HT1080 (cell line): ENCODE results near the gene TSNAXIP1. TPM values are rescaled to one million over a fixed set of nuclear protein-coding genes. Genes with fewer than 3 reads are reported as not detected.
"Not testable (repeated sequence)": the region's sequence is repeated elsewhere in the genome, so short reads cannot be mapped to it uniquely, and the experiment has no call there.

ENCODE experiments used
- DNase-seq: peaks from one replicate; pipeline ENCODE4 v3.0.0-alpha.2; 2015; ENCODE audit warnings: low read depth
- small RNA-seq: library from RNA; depleted of rRNA; stranded (forward); fragments of <200 nt; gene quantifications from one replicate; pipeline ENCODE3, GENCODE V24; 2014
- total RNA-seq: library from RNA; depleted of rRNA; stranded (reverse); fragments of >200 nt; shearing (Covaris generic); gene quantifications from 2 replicates; pipeline ENCODE4 v1.2.3, GENCODE V29; 2014; rRNA removed

The TSNAXIP1 gene
- total RNA-seq, 1 experiment from 2014 or later, result 0.18 TPM

DNA sequence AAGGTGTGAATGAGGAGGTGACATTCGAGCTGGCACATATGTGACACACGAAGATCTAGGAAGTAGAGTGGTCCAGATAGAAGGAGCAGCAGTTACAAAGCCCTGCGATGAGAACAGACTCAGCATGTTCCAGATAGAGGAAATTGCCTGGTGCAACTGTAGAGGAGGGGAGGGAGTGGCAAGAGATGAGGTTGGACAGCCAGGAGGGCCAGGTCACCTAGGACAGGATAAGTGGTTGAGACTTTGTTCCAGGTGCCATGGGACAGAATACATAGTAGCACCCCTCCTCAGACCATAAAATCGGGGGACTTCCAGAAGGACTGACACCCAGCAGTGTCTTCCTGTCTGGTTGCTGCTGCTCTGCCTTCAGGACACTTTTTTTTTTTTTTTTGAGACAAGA lies 51.8 kb downstream of the TSNAXIP1 start:
- no peak for DNase-seq

- no peak for DNase-seq
Observed at GRCh38 chr16:67860589-67861398, 54.1 kb downstream of the TSNAXIP1 start.

DNA sequence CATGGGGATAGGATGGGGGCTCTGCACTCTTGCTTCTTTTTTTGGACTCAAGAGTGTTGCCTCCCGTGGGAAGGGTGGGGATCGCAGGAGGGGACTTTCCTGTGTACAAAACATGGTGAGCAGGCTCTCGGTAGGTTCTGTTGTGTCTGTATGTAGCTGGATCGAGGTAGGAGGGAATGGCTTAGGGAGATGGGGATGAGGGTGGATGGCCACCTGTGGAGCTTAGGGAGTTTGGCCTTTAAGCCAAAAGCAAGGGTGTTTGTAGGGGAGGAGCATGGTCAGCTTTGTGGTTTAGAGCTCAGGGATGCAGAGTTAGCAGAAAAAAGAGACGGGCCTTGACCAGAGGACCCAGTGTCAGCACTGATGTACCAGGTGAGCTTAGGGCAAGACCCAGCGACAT lies 55.2 kb downstream of the TSNAXIP1 start:
- no peak for DNase-seq

- DNase-seq, result no peak
Observed at GRCh38 chr16:67862623-67863583, 56.2 kb downstream of the TSNAXIP1 start.

- DNase-seq, result not testable (repeated sequence)
Observed at GRCh38 chr16:67864044-67864443, 57.4 kb downstream of the TSNAXIP1 start.

DNA sequence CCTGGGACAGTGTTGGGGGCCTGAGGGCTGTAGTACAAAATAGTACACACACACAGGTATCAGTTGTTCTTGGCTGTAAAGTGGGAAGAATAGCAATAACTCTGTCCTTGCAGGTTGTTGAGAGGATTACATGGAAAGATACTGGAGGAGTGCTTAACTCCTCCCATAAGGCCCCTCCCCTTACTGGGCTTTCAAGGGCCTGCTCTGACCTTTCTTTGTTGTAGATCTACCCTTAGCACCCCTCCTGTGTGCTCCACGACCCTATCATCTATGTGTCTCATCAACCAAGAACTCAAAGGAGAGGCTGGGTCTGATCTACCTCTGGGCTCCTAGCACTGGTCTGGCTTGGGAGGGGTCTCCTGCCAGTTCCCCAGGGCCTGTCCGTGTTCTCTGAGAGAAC lies 57.9 kb downstream of the TSNAXIP1 start:
- DNase-seq, result no peak

DNA sequence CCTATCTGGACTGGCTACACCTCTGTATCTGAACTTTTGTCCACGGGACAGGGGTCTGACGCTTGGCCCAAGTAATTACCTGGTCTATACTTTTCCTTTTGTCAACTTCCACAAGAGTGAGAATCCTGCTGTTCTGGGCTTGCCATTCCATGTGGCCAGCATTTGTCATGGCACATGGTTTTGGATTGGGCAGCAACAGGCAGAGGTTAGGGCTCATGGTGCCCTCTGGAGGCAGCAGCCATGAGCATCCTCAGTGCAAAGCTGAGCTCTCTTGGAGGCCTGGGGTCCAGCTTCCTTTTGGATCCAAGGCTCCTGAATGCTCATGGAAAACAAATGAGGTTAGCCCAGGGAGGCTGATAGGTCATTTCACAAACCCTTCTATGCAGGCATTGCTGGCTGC lies 58.6 kb downstream of the TSNAXIP1 start:
- DNase-seq, result peak; percentile 61

GRCh38 chr16:67868290-67868689 lies 61.6 kb downstream of the TSNAXIP1 start:
- DNase-seq, result no peak

GRCh38 chr16:67869653-67870052 lies 63.0 kb downstream of the TSNAXIP1 start:
- no peak for DNase-seq

GRCh38 chr16:67871256-67871655 lies 64.6 kb downstream of the TSNAXIP1 start:
- no peak for DNase-seq

- DNase-seq, result no peak
Observed at GRCh38 chr16:67872131-67872630, 65.5 kb downstream of the TSNAXIP1 start.

DNA sequence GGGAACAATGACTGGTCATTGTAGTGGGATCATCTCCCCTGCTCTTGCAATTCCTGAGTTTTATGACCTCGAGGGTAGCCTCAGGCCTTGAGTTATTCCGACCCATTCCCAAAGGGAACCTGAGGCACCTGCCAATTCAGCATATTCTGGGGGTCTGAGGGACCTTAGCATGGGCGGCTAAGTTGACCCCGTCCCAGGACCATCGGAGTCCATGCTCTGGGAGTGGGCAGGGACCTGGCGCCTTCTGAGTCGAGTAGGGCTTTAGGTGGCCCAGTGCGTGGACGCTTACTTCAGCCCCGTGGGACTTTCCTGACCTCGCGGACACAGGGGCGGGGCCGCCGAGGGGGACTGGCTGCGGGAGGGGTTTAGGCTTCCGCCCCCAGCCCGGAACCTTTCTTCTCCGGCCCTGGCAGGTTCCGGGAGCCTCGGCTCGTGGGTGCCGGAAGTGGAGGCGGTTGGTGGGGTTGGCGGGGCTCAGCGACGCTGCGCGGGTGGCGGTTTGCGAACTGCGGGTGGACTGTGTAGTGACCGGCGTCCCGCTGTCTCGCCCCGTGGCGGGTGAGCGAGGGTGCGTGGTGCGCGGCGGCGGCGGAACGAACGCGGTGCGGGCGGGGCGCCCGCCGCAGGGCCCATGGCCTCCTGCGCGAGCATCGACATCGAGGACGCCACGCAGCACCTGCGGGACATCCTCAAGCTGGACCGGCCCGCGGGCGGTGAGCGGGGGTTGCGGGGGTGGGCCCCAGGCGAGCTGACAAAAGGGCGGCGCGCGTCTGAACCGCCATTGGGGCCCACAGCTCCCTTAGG lies 66.1 kb downstream of the TSNAXIP1 start, which contains the start of gene EDC4:
Gene EDC4 (plus strand): TSS at position 422 of the 804 bp plus-strand sequence. CDS start 210 bp downstream, at position 632.
- peak; percentile 67 for DNase-seq

DNA sequence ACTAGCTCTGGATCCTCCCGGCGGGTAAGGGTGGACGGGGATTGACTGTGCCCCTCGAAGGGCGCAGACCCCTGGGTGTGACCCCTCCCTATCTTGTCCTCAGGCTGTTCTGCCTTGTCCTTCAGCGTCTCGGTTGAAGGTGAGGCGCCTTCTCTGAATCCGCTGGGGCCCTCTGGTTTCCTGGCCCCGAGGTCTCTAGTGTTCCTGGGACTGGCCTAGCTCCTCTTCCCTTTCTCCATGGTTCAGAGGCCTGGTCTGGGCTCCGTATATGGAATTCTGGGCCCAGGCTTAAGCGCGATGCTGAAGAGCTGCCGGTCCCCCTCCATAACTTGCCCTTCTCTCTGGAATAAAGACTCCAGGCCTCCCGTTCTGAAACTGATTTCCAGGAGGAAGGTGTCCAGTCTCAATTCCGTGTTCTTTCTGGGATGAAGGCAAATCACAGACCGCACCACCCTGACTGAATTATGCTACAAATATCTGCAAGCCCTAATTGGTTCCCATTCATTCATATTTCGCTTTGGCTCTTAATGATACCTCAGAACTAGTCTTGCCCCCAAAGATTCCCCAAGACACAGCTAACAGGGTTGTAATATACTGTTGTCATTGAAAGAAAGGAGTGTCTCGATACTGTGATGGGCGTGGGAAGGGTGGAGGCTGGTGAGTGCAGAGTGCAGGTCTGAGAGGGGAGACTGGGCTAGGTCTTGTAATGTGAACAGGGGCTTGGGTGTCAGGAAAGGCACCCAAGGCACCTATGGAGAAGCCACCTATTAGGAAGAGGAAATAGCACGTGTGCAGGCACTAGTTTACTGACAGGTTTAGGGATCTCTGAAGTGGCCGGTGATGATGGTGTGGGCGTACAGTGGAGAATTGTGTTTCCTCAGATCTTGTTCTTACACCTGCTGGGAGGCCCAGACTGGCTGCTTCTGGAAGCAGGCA lies 67.0 kb downstream of the TSNAXIP1 start:
- no peak for DNase-seq

DNA sequence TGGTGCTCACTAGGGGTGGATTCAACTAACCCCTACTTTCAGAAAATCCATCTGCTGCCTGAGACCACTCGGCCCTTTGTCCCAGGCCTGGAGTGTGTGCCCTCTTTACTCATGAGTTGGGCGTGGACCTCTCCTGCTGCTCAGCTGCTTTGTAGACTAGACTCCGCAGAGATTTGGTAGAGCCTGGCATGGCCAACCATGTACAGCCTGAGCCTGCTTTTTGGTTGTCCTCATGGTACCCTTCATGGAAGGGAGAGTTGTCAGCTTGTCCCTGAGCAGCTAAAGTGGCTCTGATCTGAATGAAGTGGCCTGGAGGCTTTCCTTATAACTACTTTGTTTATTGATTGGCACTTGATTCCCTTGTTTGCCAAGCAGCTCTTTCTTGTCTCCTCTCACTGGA lies 67.7 kb downstream of the TSNAXIP1 start:
- DNase-seq, result no peak

DNA sequence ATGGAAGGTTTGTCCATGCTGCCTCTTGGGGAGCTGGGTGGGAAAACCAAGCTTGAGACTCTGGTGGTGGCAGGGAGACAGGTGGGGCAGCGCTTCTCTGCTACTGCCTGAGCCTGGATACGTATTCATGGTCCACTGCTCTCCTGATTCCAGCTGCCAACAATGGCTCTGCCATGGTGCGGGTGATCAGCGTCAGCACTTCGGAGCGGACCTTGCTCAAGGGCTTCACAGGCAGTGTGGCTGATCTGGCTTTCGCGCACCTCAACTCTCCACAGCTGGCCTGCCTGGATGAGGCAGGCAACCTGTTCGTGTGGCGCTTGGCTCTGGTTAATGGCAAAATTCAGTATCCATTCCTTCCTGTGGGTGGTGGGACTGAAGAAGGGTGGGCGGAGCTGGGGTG lies 70.4 kb downstream of the TSNAXIP1 start:
- DNase-seq, result no peak

Small RNAs within 50 kb of the gene (small RNA-seq; reads per million reads assigned to genes)
- gene AC040162.2, result not detected

Other genes starting within 250 kb of the TSNAXIP1 start
- gene CTCF, start 244.4 kb upstream of the TSNAXIP1 start, total RNA-seq, result 44.4 and 53.8 TPM in 2 replicates
- gene CARMIL2, start 161.7 kb upstream of the TSNAXIP1 start, total RNA-seq, result 4.3 and 12.0 TPM in 2 replicates
- gene ACD, start 146.6 kb upstream of the TSNAXIP1 start, total RNA-seq, result 39.8 and 47.9 TPM in 2 replicates
- gene PARD6A, start 145.9 kb upstream of the TSNAXIP1 start, total RNA-seq, result 2.8 and 3.8 TPM in 2 replicates
- gene ENKD1, start 140.1 kb upstream of the TSNAXIP1 start, total RNA-seq, result 25.6 and 26.2 TPM in 2 replicates
- gene C16orf86, start 140.1 kb upstream of the TSNAXIP1 start, total RNA-seq, result 0.27 and 2.5 TPM in 2 replicates
- gene GFOD2, start 87.6 kb upstream of the TSNAXIP1 start, total RNA-seq, result 20.4 and 24.4 TPM in 2 replicates
- gene RANBP10, start 329 bp upstream of the TSNAXIP1 start, total RNA-seq, result 6.2 and 10.8 TPM in 2 replicates
- gene THAP11, start 35.4 kb downstream of the TSNAXIP1 start, total RNA-seq, result 91.5 and 105 TPM in 2 replicates
- 236 and 318 TPM in 2 replicates for gene NUTF2, start 40.0 kb downstream of the TSNAXIP1 start, total RNA-seq
- 30.1 and 30.2 TPM in 2 replicates for gene CENPT, start 40.8 kb downstream of the TSNAXIP1 start, total RNA-seq
- 64.5 and 78.1 TPM in 2 replicates for gene EDC4, start 66.2 kb downstream of the TSNAXIP1 start, total RNA-seq
- gene NRN1L, start 78.0 kb downstream of the TSNAXIP1 start, total RNA-seq, result not detected in 2 replicates
- 5.9 and 7.0 TPM in 2 replicates for gene PSKH1, start 86.4 kb downstream of the TSNAXIP1 start, total RNA-seq
- 2.5 and 2.9 TPM in 2 replicates for gene CTRL, start 125.0 kb downstream of the TSNAXIP1 start, total RNA-seq
- 62.2 and 72.3 TPM in 2 replicates for gene PSMB10, start 130.0 kb downstream of the TSNAXIP1 start, total RNA-seq
- gene LCAT, start 137.2 kb downstream of the TSNAXIP1 start, total RNA-seq, result 3.3 and 3.5 TPM in 2 replicates
- gene SLC12A4, start 161.7 kb downstream of the TSNAXIP1 start, total RNA-seq, result 17.3 and 21.5 TPM in 2 replicates
- not detected in 2 replicates for gene DPEP3, start 173.6 kb downstream of the TSNAXIP1 start, total RNA-seq
- not detected in 2 replicates for gene DPEP2, start 192.6 kb downstream of the TSNAXIP1 start, total RNA-seq
- gene DPEP2NB, start 209.0 kb downstream of the TSNAXIP1 start, total RNA-seq, result not detected in 2 replicates
- 18.9 and 22.5 TPM in 2 replicates for gene DDX28, start 216.3 kb downstream of the TSNAXIP1 start, total RNA-seq
- 15.4 and 18.2 TPM in 2 replicates for gene DUS2, start 216.4 kb downstream of the TSNAXIP1 start, total RNA-seq